ENCODE data around the gene PRDM11. TPM values are rescaled to one million over a fixed set of nuclear protein-coding genes. Genes with fewer than 3 reads are reported as not detected.

The PRDM11 gene
- total and polyA plus RNA-seq, 2 of the 8 experiments (the other 6 are each of a cell fraction or from before 2014, with no cell fraction given), result 3.6 to 11.7 TPM

GRCh38 chr11:45173064-45173463 is 26.6 kb downstream of the PRDM11 start (continued):
- TF ChIP-seq CTCF (IDR thresholded peaks at IDR 0.05; ENCODE audit: control extremely low read depth in 1 of 3, insufficient read depth in 1 of 3, low read depth in 1 of 3, low read length in 3 of 3), result no peak
- TF ChIP-seq BACH1 (IDR thresholded peaks at IDR 0.05; ENCODE audit: low read length), result no peak

All from H1 (cell line).